Kidney epithelial cell (primary cell): ENCODE measurements around the gene LRRIQ3. TPM values are rescaled to one million over a fixed set of nuclear protein-coding genes. Genes with fewer than 3 reads are reported as not detected.

Experiments
- DNase-seq: peaks from one replicate; pipeline ENCODE4 v3.0.0-alpha.2; 2010; ENCODE audit warnings: low read depth
- H3K27me3 ChIP-seq: 2 replicates; pipeline ENCODE4 v1.6.0; 2011; ENCODE audit warnings: low read length; ENCODE audit not compliant: control insufficient read depth, insufficient read depth
- H3K36me3 ChIP-seq: 2 replicates; pipeline ENCODE4 v1.5.1; 2011; ENCODE audit warnings: low read length; ENCODE audit not compliant: control insufficient read depth, insufficient read depth
- H3K4me3 ChIP-seq: 2 replicates; pipeline ENCODE4 v1.5.1; 2011; ENCODE audit warnings: low read depth, mild to moderate bottlenecking, control low read depth, low read length
- total RNA-seq: library from RNA; depleted of rRNA; stranded (reverse); fragments of >200 nt; gene quantifications from 2 replicates; pipeline ENCODE4 v1.2.3, GENCODE V29; 2015
- TF ChIP-seq, protein P1 (sequence below): IDR thresholded peaks from 2 replicates; pipeline ENCODE4 v1.5.1; 2011; ENCODE audit warnings: mild to moderate bottlenecking, moderate library complexity, low read length, control low read depth, inconsistent platforms; ENCODE audit not compliant: insufficient read depth, poor library complexity, severe bottlenecking

LRRIQ3 gene
- total RNA-seq, 1 donor from 2014 or later = 1.9 TPM

- TF ChIP-seq, protein P1, sequence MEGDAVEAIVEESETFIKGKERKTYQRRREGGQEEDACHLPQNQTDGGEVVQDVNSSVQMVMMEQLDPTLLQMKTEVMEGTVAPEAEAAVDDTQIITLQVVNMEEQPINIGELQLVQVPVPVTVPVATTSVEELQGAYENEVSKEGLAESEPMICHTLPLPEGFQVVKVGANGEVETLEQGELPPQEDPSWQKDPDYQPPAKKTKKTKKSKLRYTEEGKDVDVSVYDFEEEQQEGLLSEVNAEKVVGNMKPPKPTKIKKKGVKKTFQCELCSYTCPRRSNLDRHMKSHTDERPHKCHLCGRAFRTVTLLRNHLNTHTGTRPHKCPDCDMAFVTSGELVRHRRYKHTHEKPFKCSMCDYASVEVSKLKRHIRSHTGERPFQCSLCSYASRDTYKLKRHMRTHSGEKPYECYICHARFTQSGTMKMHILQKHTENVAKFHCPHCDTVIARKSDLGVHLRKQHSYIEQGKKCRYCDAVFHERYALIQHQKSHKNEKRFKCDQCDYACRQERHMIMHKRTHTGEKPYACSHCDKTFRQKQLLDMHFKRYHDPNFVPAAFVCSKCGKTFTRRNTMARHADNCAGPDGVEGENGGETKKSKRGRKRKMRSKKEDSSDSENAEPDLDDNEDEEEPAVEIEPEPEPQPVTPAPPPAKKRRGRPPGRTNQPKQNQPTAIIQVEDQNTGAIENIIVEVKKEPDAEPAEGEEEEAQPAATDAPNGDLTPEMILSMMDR = no peak
- Histone ChIP-seq H3K36me3 (no peaks in the 10 kb centered on the region), H3K27me3 (no peaks in the 10 kb centered on the region), H3K4me3 (no peak overlapping the region)
- DNase-seq = no peak
Observed at GRCh38 chr1:74003806-74004205, 194.2 kb downstream of the LRRIQ3 start.

GRCh38 chr1:73998348-73998959 is 199.5 kb downstream of the LRRIQ3 start:
- TF ChIP-seq, protein P1 = peak; percentile 51
- no peak overlapping the region for H3K4me3 ChIP-seq
- no peaks in the 10 kb centered on the region for H3K36me3 ChIP-seq
- H3K27me3 ChIP-seq = no peaks in the 10 kb centered on the region
- peak; percentile 7 for DNase-seq

DNA sequence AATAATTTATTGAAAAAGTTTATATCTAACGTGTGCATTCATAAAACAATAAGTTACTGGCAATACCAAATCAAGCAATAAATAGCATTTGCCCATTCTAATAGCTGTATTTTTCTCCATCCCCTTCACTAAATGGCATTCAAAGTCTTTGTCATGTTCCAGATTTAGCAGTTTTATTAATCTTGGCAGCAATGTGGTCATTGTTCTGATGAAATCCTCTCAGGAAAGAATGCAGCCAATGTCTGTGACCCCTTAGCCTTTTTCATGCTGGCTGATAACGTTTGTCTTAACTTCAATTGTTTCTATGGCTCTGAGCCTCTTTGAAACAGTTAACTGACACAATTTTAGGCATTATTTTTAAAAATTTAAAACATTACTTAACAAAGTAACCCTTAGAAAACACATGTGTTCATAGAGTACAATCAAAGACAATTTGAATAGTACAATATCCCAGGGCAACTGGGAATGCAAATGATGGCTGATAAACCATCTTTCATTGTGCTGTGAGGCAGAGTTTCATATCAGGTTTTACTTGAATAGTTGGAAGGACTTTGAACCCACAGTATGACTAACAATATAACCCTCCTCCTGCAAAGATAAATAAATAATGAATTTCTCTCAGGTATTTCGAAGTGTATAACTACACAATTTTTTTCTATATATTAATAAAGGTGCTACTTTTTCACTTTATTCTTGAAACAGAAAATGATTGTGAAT is 217.5 kb downstream of the LRRIQ3 start:
- Histone ChIP-seq H3K27me3 (no peaks in the 10 kb centered on the region), H3K4me3 (no peak overlapping the region), H3K36me3 (no peaks in the 10 kb centered on the region)
- TF ChIP-seq, protein P1 = no peak
- no peak for DNase-seq

DNA sequence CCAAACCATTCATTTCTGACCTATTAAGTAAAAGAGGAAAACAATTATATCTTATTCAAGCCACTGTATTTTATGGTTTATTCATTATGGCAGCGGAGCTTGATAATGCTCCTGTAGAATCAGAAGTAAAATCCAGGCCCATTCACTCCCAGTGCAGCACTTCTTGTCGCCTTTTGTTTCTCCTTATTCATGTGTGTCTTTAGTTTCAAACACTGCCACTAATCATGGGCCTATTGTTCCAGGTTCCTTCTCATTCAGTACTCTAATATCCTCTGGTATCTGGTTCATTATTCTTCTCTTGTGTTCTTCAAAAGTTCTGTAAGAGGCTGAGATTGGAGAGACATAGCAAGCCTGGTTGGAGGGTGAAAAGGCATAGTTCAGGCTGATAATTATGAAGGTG is 218.3 kb downstream of the LRRIQ3 start:
- TF ChIP-seq, protein P1 = no peak
- Histone ChIP-seq H3K4me3 (no peak overlapping the region), H3K27me3 (no peaks in the 10 kb centered on the region), H3K36me3 (no peaks in the 10 kb centered on the region)
- no peak for DNase-seq

GRCh38 chr1:73978964-73979363 is 219.0 kb downstream of the LRRIQ3 start:
- no peak for DNase-seq
- no peaks in the 10 kb centered on the region for H3K36me3 ChIP-seq
- TF ChIP-seq, protein P1 = no peak
- no peak overlapping the region for H3K4me3 ChIP-seq
- H3K27me3 ChIP-seq = no peaks in the 10 kb centered on the region

Other genes starting within 250 kb of the LRRIQ3 start
- gene FPGT, start 66 bp upstream of the LRRIQ3 start, total RNA-seq = 5.9 and 10.3 TPM in 2 replicates
- gene TNNI3K, start 37.2 kb upstream of the LRRIQ3 start, total RNA-seq = 1.4 TPM in 1 of 2 replicates, not detected in the other